Endothelial cell of umbilical vein (primary cell): ENCODE results near the gene BBX.

Source experiments
- CTCF ChIP-seq, 2 donors: IDR thresholded peaks; 1 replicate in 1 of 2; 2 replicates in 1 of 2; pipeline ENCODE4 v1.5.1; 2011; ENCODE audit warnings: low read length in 2 of 2, mild to moderate bottlenecking in 2 of 2, moderate library complexity in 2 of 2, control low read depth in 1 of 2, inconsistent platforms in 1 of 2, low read depth in 1 of 2; ENCODE audit not compliant: insufficient read depth in 1 of 2; ENCODE audit errors: extremely low read depth in 1 of 2
- POLR2A ChIP-seq: IDR thresholded peaks from 2 replicates; pipeline ENCODE4 v1.6.1; 2012; ENCODE audit warnings: low read depth, mild to moderate bottlenecking, control low read depth, low read length

GRCh38 chr3:107496855-107497254, 25.9 kb upstream of the BBX start:
- TF ChIP-seq CTCF (IDR thresholded peaks at IDR 0.05; ENCODE audit: extremely low read depth in 1 of 2, insufficient read depth in 1 of 2, low read depth in 1 of 2, low read length in 2 of 2), result no peak
- no peak for TF ChIP-seq POLR2A
